PC-3 (cell line): ENCODE data around the gene TTF1.
"Not testable (repeated sequence)": the region's sequence is repeated elsewhere in the genome, so short reads cannot be mapped to it uniquely, and the experiment has no call there.

Experiments
- EZH2phosphoT487 ChIP-seq: fragments of 300-600 bp; sonication (generic); IDR thresholded peaks from 2 replicates; pipeline ENCODE4 v1.6.1; 2018; ENCODE audit warnings: mild to moderate bottlenecking, antibody characterized with exemption, low read length, borderline replicate concordance
- TF ChIP-seq, protein P1 (sequence below): fragments of 300-600 bp; sonication (generic); conservative IDR thresholded peaks from 2 replicates; pipeline ENCODE4 v1.5.1; 2017; ENCODE audit warnings: antibody characterized with exemption, low read depth, mild to moderate bottlenecking, low read length

GRCh38 chr9:132377769-132378168 lies 28.9 kb downstream of the TTF1 start:
- TF ChIP-seq, protein P1, sequence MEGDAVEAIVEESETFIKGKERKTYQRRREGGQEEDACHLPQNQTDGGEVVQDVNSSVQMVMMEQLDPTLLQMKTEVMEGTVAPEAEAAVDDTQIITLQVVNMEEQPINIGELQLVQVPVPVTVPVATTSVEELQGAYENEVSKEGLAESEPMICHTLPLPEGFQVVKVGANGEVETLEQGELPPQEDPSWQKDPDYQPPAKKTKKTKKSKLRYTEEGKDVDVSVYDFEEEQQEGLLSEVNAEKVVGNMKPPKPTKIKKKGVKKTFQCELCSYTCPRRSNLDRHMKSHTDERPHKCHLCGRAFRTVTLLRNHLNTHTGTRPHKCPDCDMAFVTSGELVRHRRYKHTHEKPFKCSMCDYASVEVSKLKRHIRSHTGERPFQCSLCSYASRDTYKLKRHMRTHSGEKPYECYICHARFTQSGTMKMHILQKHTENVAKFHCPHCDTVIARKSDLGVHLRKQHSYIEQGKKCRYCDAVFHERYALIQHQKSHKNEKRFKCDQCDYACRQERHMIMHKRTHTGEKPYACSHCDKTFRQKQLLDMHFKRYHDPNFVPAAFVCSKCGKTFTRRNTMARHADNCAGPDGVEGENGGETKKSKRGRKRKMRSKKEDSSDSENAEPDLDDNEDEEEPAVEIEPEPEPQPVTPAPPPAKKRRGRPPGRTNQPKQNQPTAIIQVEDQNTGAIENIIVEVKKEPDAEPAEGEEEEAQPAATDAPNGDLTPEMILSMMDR = not testable (repeated sequence)
- not testable (repeated sequence) for TF ChIP-seq EZH2phosphoT487
